Endothelial cell (in vitro differentiated cells): Measurements from ENCODE around the gene PRDM12. TPM values are rescaled to one million over a fixed set of nuclear protein-coding genes. Genes with fewer than 3 reads are reported as not detected.
A peak's percentile ranks its signal among the peaks of the same experiment; 100 is the strongest.

Experiments used
- DNase-seq: peaks from one replicate; pipeline ENCODE4 v3.0.0; 2021; ENCODE audit warnings: low spot score
- H3K27ac Mint-ChIP-seq: one replicate; pipeline ENCODE4 v1.8.0; 2021; ENCODE audit warnings: mixed read lengths, inconsistent platforms; ENCODE audit not compliant: unreplicated experiment
- H3K27me3 Mint-ChIP-seq: one replicate; pipeline ENCODE4 v1.8.0; 2021; ENCODE audit warnings: mild to moderate bottlenecking, moderate library complexity, mixed read lengths, inconsistent platforms; ENCODE audit not compliant: unreplicated experiment
- H3K36me3 Mint-ChIP-seq: one replicate; pipeline ENCODE4 v1.8.0; 2021; ENCODE audit warnings: mild to moderate bottlenecking, low read depth, mixed read lengths, inconsistent platforms; ENCODE audit not compliant: unreplicated experiment
- H3K4me1 Mint-ChIP-seq: one replicate; pipeline ENCODE4 v1.8.0; 2021; ENCODE audit warnings: mild to moderate bottlenecking, mixed read lengths, inconsistent platforms; ENCODE audit not compliant: unreplicated experiment
- H3K4me3 Mint-ChIP-seq: one replicate; pipeline ENCODE4 v1.8.0; 2021; ENCODE audit warnings: mild to moderate bottlenecking, mixed read lengths, inconsistent platforms; ENCODE audit not compliant: unreplicated experiment
- H3K9me3 Mint-ChIP-seq: one replicate; pipeline ENCODE4 v1.8.0; 2021; ENCODE audit warnings: mixed read lengths, inconsistent platforms; ENCODE audit not compliant: unreplicated experiment
- CTCF ChIP-seq: fragments of 200-600 bp; sonication (generic); IDR thresholded peaks from one replicate; pipeline ENCODE4 v1.5.0; 2021; ENCODE audit warnings: antibody characterized with exemption; ENCODE audit not compliant: unreplicated experiment
- long read RNA-seq: library from polyadenylated mRNA; unstranded; transcript quantifications from one replicate; pipeline ENCODE4 v2.0.0, GENCODE V29; 2020; ENCODE audit not compliant: unreplicated experiment
- total RNA-seq: library from RNA; stranded (reverse); fragmentation: NEBNext Ultra II Directional; extraction: Animal tissue kit (Norgen Biotek cat#: 25700); gene quantifications from one replicate; pipeline ENCODE4 v1.2.1, GENCODE V29; 2021; ENCODE audit not compliant: unreplicated experiment

Gene PRDM12
- total RNA-seq = not detected
- long read RNA-seq = 0 reads

- Mint-ChIP-seq H3K4me1 (peaks cover 2% of the 10 kb centered on the region), H3K9me3 (no peaks in the 10 kb centered on the region), H3K27me3 (peaks cover 25% of the 10 kb centered on the region), H3K27ac (no peak within 1 kb of the TSS), H3K4me3 (peak within 1 kb of the TSS; percentile 59), H3K36me3 (peaks cover 4% of the 10 kb centered on the region)
- no peak for DNase-seq
- no peak for TF ChIP-seq CTCF
These were observed at the start of gene PRDM12 for GRCh38 chr9:130664251-130665028. Gene PRDM12, plus strand, starts transcription at chr9:130664594. Its CDS starts 60 bp downstream, at chr9:130664654.

GRCh38 chr9:130616451-130616850 lies 47.9 kb upstream of the PRDM12 start:
- peak overlapping the region; percentile 65 for H3K27ac Mint-ChIP-seq
- peak; percentile 38 for DNase-seq
- no peaks in the 10 kb centered on the region for H3K9me3 Mint-ChIP-seq
- peaks cover 5% of the 10 kb centered on the region for H3K27me3 Mint-ChIP-seq
- H3K36me3 Mint-ChIP-seq = peaks cover 45% of the 10 kb centered on the region
- TF ChIP-seq CTCF = no peak
- peak overlapping the region; percentile 2 for H3K4me3 Mint-ChIP-seq
- peaks cover 38% of the 10 kb centered on the region for H3K4me1 Mint-ChIP-seq

GRCh38 chr9:130623466-130623865 lies 40.9 kb upstream of the PRDM12 start:
- Mint-ChIP-seq H3K4me3 (no peak overlapping the region), H3K36me3 (peaks cover 50% of the 10 kb centered on the region), H3K9me3 (no peaks in the 10 kb centered on the region), H3K4me1 (no peaks in the 10 kb centered on the region), H3K27me3 (no peaks in the 10 kb centered on the region), H3K27ac (no peak overlapping the region)
- no peak for DNase-seq
- no peak for TF ChIP-seq CTCF

GRCh38 chr9:130624154-130624553 lies 40.2 kb upstream of the PRDM12 start:
- H3K36me3 Mint-ChIP-seq = peaks cover 48% of the 10 kb centered on the region
- no peaks in the 10 kb centered on the region for H3K9me3 Mint-ChIP-seq
- no peak overlapping the region for H3K4me3 Mint-ChIP-seq
- H3K4me1 Mint-ChIP-seq = no peaks in the 10 kb centered on the region
- DNase-seq = no peak
- no peaks in the 10 kb centered on the region for H3K27me3 Mint-ChIP-seq
- no peak for TF ChIP-seq CTCF
- H3K27ac Mint-ChIP-seq = no peak overlapping the region

- Mint-ChIP-seq H3K4me3 (peak overlapping the region; percentile 80), H3K4me1 (no peaks in the 10 kb centered on the region), H3K36me3 (peaks cover 42% of the 10 kb centered on the region), H3K9me3 (no peaks in the 10 kb centered on the region), H3K27me3 (peaks cover 2% of the 10 kb centered on the region), H3K27ac (no peak overlapping the region)
- no peak for TF ChIP-seq CTCF
- no peak for DNase-seq
These were observed 38.0 kb upstream of the PRDM12 start for GRCh38 chr9:130626249-130626996.
